ENCODE measurements around the gene NDRG3. TPM values are rescaled to one million over a fixed set of nuclear protein-coding genes. Genes with fewer than 3 reads are reported as not detected.

The NDRG3 gene
- total and polyA plus RNA-seq, 2 of the 4 experiments (the other 2 are of a cell fraction) = 24.8 to 34.2 TPM

DNA sequence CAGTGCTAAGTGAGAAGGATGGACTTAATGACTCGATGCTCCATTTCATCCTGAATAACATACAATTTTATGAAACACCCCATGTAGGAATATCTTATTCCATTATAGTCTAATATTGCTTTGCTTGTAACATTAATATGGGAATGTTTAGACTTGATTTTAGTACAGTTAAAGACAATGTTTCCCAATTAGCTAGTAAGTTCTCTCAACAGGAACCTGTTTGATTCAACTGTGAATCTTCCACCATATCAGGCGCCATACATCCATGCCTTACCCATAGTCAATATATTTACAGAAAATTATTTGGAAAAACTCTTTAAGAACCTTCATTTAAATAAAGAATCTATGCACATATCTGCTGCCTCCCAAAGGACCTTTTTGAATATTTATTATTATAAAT is 3.3 kb downstream of the NDRG3 start:
- dilution Hi-C loops (cut with HindIII; ENCODE audit: low sequenced_read_pairs, unreplicated experiment) = no loop called here
- 80% methylated on average over 1 of the region's 2 CpGs; no CpG with 5 or more reads in 1 of the 2 experiments for WGBS, 2 experiments (ENCODE audit: extremely low coverage in 2 of 2, insufficient read length in 1 of 2)

More for the DNA sequence above, 3.3 kb downstream of the NDRG3 start:
- Histone ChIP-seq H3K14ac (replicated peaks; ENCODE audit: low read depth, low read length) (no peak overlapping the region), H4K5ac (ENCODE audit: low read depth, low read length) (no peak overlapping the region), H2AK5ac (ENCODE audit: low read depth, low read length) (no peak overlapping the region), H3K9ac (ENCODE audit: low read depth, low read length) (no peak overlapping the region), H3K9me1 (ENCODE audit: insufficient read depth, low read length) (no peaks in the 10 kb centered on the region), H3K36me3 (ENCODE audit: control insufficient read depth, insufficient read depth, low read length) (no peaks in the 10 kb centered on the region), H3K9me3 (ENCODE audit: control insufficient read depth, insufficient read depth, low read length) (no peaks in the 10 kb centered on the region), H2AFZ (replicated peaks; ENCODE audit: low read length, poor library complexity) (no peak overlapping the region), H4K8ac (ENCODE audit: low read depth in 2 of 2, low read length in 2 of 2) (no peak overlapping the region), H2BK120ac (ENCODE audit: low read depth, low read length) (no peak overlapping the region), H4K20me1 (ENCODE audit: insufficient read depth, low read length) (no peaks in the 10 kb centered on the region; the same call in 1 of the 2 replicates), H3K4me1 (ENCODE audit: control insufficient read depth, insufficient read depth, low read length) (peaks cover 2% of the 10 kb centered on the region; the same call in 1 of the 2 replicates), H3K79me1 (ENCODE audit: low read depth in 1 of 2, low read length in 2 of 2) (peaks cover 15 to 18% of the 10 kb centered on the region in 2 experiments; a peak in 3 of 4 replicates), H3K56ac (ENCODE audit: extremely low read depth, insufficient read depth, low read length) (no peak overlapping the region), H3K18ac (ENCODE audit: low read depth, low read length) (no peak overlapping the region), H3K4ac (ENCODE audit: low read depth, low read length) (no peak overlapping the region), H3K27me3 (ENCODE audit: control insufficient read depth, insufficient read depth, low read length) (no peaks in the 10 kb centered on the region), H3K23ac (ENCODE audit: low read depth, low read length) (no peak overlapping the region), H3K4me2 (ENCODE audit: low read depth, low read length) (no peak overlapping the region), H2BK15ac (ENCODE audit: low read depth, low read length) (no peak overlapping the region), H2AK9ac (replicated peaks; ENCODE audit: low read depth, low read length, poor library complexity) (no peak overlapping the region), H2BK5ac (ENCODE audit: low read depth, low read length, poor library complexity, severe bottlenecking) (no peak overlapping the region), H2BK20ac (ENCODE audit: low read depth, low read length) (no peak overlapping the region), H3K27ac (ENCODE audit: insufficient read depth, low read length) (no peak overlapping the region), H3K4me3 (ENCODE audit: insufficient read depth, low read depth, low read length) (no peak overlapping the region), H4K91ac (ENCODE audit: insufficient read depth, low read depth, low read length) (no peak overlapping the region)
- CTCF ChIA-PET = interaction anchor here (0.8 kb wide), 1 partner anchor 10 kb away, joined by 3 read pairs; no protein-coding TSS in a partner anchor
- POLR2A ChIA-PET (ENCODE audit: unreplicated experiment) = no interaction called here
- TF ChIP-seq, protein P1, sequence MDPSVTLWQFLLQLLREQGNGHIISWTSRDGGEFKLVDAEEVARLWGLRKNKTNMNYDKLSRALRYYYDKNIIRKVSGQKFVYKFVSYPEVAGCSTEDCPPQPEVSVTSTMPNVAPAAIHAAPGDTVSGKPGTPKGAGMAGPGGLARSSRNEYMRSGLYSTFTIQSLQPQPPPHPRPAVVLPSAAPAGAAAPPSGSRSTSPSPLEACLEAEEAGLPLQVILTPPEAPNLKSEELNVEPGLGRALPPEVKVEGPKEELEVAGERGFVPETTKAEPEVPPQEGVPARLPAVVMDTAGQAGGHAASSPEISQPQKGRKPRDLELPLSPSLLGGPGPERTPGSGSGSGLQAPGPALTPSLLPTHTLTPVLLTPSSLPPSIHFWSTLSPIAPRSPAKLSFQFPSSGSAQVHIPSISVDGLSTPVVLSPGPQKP (IDR thresholded peaks at IDR 0.05; ENCODE audit: borderline replicate concordance, low read depth, low read length) = no peak
- TF ChIP-seq CHD1 (IDR thresholded peaks at IDR 0.05; ENCODE audit: low read depth, low read length) (no peak), RAD21 (IDR thresholded peaks at IDR 0.05; ENCODE audit: low read length) (no peak), BHLHE40 (IDR thresholded peaks at IDR 0.05; ENCODE audit: low read depth, low read length) (no peak), RFX5 (IDR thresholded peaks at IDR 0.05; ENCODE audit: low read depth, low read length) (no peak), RCOR1 (IDR thresholded peaks at IDR 0.05; ENCODE audit: insufficient replicate concordance, low read length) (no peak), SMC3 (IDR thresholded peaks at IDR 0.05; ENCODE audit: low read depth, low read length) (no peak), MAFK (IDR thresholded peaks at IDR 0.05; ENCODE audit: low read depth, low read length) (no peak), MXI1 (IDR thresholded peaks at IDR 0.05; ENCODE audit: borderline replicate concordance, low read depth, low read length) (no peak), FOS (IDR thresholded peaks at IDR 0.05; ENCODE audit: low read depth, low read length) (no peak), POLR2A (IDR thresholded peaks at IDR 0.05; ENCODE audit: low read depth, low read length) (no peak), MAZ (IDR thresholded peaks at IDR 0.05; ENCODE audit: borderline replicate concordance, low read depth, low read length) (no peak), USF2 (IDR thresholded peaks at IDR 0.05; ENCODE audit: low read depth, low read length) (no peak), CTCF (conservative IDR thresholded peaks at IDR 0.05; ENCODE audit: low read depth, low read length) (no peak), CEBPB (IDR thresholded peaks at IDR 0.05; ENCODE audit: low read depth, low read length) (no peak), NFE2L2 (IDR thresholded peaks at IDR 0.05; ENCODE audit: low read depth, low read length) (no peak)
- intact Hi-C loops (cut with micrococcal nuclease) = no loop called here
- BruUV-seq (replicated peaks) = no TSS peak
- in situ Hi-C loops (cut with MboI; ENCODE audit: low sequenced_read_pairs) = no loop called here
- ATAC-seq (ENCODE audit: low read depth) = no peak
- DNase-seq = no peak
